ENCODE data around the gene CEACAM21. TPM values are rescaled to one million over a fixed set of nuclear protein-coding genes. Genes with fewer than 3 reads are reported as not detected.

CEACAM21 gene
- total RNA-seq, 1 experiment from 2014 or later = 0.35 TPM

DNA sequence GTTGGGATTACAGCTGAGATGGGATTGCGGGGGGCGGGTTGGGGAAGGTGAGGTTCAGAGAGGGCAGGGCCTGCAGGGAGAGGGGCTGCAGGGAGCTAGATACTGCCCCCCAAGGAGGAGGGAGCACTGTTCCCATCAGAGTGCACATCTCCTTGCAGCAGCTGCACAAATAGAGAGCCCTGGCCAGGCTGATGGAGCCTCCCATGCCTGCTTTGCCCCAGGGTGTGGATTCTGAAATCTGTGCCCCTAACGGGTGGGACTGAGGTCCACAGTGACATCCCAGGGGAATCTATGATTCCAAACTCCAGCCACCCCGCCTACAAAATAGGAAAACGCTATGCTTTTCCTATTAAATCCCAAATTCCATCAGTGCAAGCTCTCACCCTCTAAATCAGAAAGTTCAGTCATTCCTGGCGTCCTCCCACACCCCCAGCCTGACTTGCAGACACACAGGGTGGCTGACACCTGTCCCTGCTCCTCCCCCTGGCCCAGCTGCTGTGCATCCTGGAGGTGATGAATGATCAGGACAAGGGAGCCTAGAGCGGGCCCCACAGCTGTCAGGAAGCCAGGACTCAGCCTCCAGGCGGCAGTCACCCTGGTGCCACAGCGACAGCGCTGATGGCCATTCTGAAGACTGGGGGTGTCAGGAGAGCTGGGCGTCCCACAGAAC, 6.3 kb upstream of the CEACAM21 start (continued):
- TF ChIP-seq, protein P1, sequence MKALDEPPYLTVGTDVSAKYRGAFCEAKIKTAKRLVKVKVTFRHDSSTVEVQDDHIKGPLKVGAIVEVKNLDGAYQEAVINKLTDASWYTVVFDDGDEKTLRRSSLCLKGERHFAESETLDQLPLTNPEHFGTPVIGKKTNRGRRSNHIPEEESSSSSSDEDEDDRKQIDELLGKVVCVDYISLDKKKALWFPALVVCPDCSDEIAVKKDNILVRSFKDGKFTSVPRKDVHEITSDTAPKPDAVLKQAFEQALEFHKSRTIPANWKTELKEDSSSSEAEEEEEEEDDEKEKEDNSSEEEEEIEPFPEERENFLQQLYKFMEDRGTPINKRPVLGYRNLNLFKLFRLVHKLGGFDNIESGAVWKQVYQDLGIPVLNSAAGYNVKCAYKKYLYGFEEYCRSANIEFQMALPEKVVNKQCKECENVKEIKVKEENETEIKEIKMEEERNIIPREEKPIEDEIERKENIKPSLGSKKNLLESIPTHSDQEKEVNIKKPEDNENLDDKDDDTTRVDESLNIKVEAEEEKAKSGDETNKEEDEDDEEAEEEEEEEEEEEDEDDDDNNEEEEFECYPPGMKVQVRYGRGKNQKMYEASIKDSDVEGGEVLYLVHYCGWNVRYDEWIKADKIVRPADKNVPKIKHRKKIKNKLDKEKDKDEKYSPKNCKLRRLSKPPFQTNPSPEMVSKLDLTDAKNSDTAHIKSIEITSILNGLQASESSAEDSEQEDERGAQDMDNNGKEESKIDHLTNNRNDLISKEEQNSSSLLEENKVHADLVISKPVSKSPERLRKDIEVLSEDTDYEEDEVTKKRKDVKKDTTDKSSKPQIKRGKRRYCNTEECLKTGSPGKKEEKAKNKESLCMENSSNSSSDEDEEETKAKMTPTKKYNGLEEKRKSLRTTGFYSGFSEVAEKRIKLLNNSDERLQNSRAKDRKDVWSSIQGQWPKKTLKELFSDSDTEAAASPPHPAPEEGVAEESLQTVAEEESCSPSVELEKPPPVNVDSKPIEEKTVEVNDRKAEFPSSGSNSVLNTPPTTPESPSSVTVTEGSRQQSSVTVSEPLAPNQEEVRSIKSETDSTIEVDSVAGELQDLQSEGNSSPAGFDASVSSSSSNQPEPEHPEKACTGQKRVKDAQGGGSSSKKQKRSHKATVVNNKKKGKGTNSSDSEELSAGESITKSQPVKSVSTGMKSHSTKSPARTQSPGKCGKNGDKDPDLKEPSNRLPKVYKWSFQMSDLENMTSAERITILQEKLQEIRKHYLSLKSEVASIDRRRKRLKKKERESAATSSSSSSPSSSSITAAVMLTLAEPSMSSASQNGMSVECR (CRISPR knock-in tag; IDR thresholded peaks at IDR 0.05; ENCODE audit: borderline replicate concordance) = no peak

DNA sequence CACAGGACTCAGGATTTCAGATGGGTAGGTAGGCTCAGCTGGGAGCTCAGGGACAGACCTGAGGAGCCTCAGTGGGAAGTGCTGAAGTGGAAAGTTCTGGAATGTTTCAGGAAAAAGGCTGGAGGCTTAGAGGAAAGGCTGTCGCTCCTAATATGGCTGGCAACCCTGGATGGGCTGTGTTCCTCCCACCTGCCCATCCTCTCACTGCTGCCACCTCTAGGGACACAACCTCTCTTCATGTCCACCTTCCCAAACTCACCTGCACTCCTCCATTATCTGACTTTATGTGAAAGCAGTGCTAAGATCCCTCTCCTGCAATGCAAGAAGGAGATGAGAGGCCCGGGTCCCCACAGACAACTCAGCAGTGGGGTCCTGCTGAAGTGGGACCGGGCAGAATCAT, 5.8 kb upstream of the CEACAM21 start:
- no peaks in the 10 kb centered on the region for H3K36me3 Mint-ChIP-seq
- CTCF ChIA-PET = interaction anchor here (0.6 to 10.4 kb wide), 31 partner anchors 9 to 465 kb away, joined by 3 to 310 read pairs (median 7); partner anchors contain the start of genes B3GNT8, B9D2, DMAC2 and ERICH4
- DNase-seq (ENCODE audit: low spot score) (no peak), ATAC-seq (peak; percentile 64)
- peaks cover 89% of the 10 kb centered on the region for H3K27me3 Mint-ChIP-seq (ENCODE audit: low read depth)
- H3K27ac Mint-ChIP-seq = no peak overlapping the region
- H3K4me3 Mint-ChIP-seq = no peak overlapping the region
- POLR2A ChIA-PET = interaction anchor here (0.6 kb wide), 1 partner anchor 1705 kb away, joined by 4 read pairs; no protein-coding TSS in a partner anchor
- peaks cover 3% of the 10 kb centered on the region for H3K4me1 Mint-ChIP-seq
- no peaks in the 10 kb centered on the region for H3K9me3 Mint-ChIP-seq
- TF ChIP-seq, protein P2, sequence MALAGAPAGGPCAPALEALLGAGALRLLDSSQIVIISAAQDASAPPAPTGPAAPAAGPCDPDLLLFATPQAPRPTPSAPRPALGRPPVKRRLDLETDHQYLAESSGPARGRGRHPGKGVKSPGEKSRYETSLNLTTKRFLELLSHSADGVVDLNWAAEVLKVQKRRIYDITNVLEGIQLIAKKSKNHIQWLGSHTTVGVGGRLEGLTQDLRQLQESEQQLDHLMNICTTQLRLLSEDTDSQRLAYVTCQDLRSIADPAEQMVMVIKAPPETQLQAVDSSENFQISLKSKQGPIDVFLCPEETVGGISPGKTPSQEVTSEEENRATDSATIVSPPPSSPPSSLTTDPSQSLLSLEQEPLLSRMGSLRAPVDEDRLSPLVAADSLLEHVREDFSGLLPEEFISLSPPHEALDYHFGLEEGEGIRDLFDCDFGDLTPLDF (CRISPR knock-in tag; IDR thresholded peaks at IDR 0.05) = no peak
- TF ChIP-seq, protein P3, sequence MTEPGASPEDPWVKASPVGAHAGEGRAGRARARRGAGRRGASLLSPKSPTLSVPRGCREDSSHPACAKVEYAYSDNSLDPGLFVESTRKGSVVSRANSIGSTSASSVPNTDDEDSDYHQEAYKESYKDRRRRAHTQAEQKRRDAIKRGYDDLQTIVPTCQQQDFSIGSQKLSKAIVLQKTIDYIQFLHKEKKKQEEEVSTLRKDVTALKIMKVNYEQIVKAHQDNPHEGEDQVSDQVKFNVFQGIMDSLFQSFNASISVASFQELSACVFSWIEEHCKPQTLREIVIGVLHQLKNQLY (CRISPR knock-in tag; IDR thresholded peaks at IDR 0.05) = no peak
- TF ChIP-seq, protein P4, sequence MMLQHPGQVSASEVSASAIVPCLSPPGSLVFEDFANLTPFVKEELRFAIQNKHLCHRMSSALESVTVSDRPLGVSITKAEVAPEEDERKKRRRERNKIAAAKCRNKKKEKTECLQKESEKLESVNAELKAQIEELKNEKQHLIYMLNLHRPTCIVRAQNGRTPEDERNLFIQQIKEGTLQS (CRISPR knock-in tag; conservative IDR thresholded peaks at IDR 0.05) = no peak
- TF ChIP-seq NR1H2 (CRISPR knock-in tag; IDR thresholded peaks at IDR 0.05) (no peak), GTF2I (CRISPR knock-in tag; conservative IDR thresholded peaks at IDR 0.05) (no peak), CREM (CRISPR knock-in tag; IDR thresholded peaks at IDR 0.05) (no peak), NR2C2 (CRISPR knock-in tag; IDR thresholded peaks at IDR 0.05) (no peak), ZNF671 (CRISPR knock-in tag; IDR thresholded peaks at IDR 0.05) (no peak)
- TF ChIP-seq, protein P5, sequence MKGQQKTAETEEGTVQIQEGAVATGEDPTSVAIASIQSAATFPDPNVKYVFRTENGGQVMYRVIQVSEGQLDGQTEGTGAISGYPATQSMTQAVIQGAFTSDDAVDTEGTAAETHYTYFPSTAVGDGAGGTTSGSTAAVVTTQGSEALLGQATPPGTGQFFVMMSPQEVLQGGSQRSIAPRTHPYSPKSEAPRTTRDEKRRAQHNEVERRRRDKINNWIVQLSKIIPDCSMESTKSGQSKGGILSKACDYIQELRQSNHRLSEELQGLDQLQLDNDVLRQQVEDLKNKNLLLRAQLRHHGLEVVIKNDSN (CRISPR knock-in tag; IDR thresholded peaks at IDR 0.05) = no peak
- TF ChIP-seq, protein P6, sequence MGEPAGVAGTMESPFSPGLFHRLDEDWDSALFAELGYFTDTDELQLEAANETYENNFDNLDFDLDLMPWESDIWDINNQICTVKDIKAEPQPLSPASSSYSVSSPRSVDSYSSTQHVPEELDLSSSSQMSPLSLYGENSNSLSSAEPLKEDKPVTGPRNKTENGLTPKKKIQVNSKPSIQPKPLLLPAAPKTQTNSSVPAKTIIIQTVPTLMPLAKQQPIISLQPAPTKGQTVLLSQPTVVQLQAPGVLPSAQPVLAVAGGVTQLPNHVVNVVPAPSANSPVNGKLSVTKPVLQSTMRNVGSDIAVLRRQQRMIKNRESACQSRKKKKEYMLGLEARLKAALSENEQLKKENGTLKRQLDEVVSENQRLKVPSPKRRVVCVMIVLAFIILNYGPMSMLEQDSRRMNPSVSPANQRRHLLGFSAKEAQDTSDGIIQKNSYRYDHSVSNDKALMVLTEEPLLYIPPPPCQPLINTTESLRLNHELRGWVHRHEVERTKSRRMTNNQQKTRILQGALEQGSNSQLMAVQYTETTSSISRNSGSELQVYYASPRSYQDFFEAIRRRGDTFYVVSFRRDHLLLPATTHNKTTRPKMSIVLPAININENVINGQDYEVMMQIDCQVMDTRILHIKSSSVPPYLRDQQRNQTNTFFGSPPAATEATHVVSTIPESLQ (CRISPR knock-in tag; IDR thresholded peaks at IDR 0.05) = no peak
- TF ChIP-seq, protein P7, sequence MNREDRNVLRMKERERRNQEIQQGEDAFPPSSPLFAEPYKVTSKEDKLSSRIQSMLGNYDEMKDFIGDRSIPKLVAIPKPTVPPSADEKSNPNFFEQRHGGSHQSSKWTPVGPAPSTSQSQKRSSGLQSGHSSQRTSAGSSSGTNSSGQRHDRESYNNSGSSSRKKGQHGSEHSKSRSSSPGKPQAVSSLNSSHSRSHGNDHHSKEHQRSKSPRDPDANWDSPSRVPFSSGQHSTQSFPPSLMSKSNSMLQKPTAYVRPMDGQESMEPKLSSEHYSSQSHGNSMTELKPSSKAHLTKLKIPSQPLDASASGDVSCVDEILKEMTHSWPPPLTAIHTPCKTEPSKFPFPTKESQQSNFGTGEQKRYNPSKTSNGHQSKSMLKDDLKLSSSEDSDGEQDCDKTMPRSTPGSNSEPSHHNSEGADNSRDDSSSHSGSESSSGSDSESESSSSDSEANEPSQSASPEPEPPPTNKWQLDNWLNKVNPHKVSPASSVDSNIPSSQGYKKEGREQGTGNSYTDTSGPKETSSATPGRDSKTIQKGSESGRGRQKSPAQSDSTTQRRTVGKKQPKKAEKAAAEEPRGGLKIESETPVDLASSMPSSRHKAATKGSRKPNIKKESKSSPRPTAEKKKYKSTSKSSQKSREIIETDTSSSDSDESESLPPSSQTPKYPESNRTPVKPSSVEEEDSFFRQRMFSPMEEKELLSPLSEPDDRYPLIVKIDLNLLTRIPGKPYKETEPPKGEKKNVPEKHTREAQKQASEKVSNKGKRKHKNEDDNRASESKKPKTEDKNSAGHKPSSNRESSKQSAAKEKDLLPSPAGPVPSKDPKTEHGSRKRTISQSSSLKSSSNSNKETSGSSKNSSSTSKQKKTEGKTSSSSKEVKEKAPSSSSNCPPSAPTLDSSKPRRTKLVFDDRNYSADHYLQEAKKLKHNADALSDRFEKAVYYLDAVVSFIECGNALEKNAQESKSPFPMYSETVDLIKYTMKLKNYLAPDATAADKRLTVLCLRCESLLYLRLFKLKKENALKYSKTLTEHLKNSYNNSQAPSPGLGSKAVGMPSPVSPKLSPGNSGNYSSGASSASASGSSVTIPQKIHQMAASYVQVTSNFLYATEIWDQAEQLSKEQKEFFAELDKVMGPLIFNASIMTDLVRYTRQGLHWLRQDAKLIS (CRISPR knock-in tag; IDR thresholded peaks at IDR 0.05; ENCODE audit: borderline replicate concordance) = no peak
- TF ChIP-seq, protein P8, sequence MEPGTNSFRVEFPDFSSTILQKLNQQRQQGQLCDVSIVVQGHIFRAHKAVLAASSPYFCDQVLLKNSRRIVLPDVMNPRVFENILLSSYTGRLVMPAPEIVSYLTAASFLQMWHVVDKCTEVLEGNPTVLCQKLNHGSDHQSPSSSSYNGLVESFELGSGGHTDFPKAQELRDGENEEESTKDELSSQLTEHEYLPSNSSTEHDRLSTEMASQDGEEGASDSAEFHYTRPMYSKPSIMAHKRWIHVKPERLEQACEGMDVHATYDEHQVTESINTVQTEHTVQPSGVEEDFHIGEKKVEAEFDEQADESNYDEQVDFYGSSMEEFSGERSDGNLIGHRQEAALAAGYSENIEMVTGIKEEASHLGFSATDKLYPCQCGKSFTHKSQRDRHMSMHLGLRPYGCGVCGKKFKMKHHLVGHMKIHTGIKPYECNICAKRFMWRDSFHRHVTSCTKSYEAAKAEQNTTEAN (CRISPR knock-in tag; IDR thresholded peaks at IDR 0.05) = no peak
- TF ChIP-seq, protein P9, sequence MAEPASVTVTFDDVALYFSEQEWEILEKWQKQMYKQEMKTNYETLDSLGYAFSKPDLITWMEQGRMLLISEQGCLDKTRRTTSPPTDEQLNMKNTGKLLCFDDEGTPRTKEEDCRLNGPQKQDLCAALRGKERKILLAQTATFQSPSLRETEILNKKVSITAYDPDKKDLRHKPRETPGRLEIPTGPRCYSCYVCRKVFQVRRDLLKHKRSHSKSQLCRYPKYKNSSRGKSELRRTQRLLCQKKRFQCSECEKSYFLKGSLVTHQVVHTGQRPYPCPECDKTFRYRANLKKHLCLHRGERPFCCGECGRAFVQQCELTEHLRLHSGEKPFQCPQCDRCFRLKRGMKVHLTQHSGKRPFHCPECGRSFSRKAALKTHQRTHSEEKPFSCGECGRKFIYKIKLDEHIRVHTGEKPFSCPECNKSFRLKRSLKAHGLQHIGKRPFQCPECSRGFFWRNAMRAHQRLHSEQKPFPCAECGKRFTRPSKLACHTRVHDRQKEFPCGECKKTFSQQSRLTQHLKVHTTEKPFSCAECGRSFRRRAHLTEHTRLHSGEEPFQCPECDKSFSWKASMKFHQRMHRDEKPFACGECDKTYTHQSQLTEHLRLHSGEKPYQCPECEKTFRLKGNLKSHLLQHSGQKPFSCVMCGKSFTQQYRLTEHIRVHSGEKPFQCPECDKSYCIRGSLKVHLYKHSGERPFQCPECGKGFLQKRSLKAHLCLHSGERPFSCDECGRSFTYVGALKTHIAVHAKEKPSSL (CRISPR knock-in tag; conservative IDR thresholded peaks at IDR 0.05) = no peak
- TF ChIP-seq, protein P10, sequence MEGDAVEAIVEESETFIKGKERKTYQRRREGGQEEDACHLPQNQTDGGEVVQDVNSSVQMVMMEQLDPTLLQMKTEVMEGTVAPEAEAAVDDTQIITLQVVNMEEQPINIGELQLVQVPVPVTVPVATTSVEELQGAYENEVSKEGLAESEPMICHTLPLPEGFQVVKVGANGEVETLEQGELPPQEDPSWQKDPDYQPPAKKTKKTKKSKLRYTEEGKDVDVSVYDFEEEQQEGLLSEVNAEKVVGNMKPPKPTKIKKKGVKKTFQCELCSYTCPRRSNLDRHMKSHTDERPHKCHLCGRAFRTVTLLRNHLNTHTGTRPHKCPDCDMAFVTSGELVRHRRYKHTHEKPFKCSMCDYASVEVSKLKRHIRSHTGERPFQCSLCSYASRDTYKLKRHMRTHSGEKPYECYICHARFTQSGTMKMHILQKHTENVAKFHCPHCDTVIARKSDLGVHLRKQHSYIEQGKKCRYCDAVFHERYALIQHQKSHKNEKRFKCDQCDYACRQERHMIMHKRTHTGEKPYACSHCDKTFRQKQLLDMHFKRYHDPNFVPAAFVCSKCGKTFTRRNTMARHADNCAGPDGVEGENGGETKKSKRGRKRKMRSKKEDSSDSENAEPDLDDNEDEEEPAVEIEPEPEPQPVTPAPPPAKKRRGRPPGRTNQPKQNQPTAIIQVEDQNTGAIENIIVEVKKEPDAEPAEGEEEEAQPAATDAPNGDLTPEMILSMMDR (IDR thresholded peaks at IDR 0.05) = no peak

Measured in WTC11 (cell line).